Stimulated activated CD8-positive, alpha-beta memory T cell treated with anti-CD3 and anti-CD28 coated beads, Interleukin-12 subunit alpha, Interleukin-12 subunit beta, amount 100 ng/mL, for 24 hours (primary cell): ENCODE measurements around the gene CD70.
"Not testable (repeated sequence)": the region's sequence is repeated elsewhere in the genome, so short reads cannot be mapped to it uniquely, and the experiment has no call there.

Experiments
- DNase-seq: peaks from one replicate; pipeline ENCODE4 v3.0.0-alpha.2; 2020; ENCODE audit errors: extremely low read depth

Gene CD70

GRCh38 chr19:6570764-6571163, 20.2 kb downstream of the CD70 start:
- DNase-seq, result no peak

GRCh38 chr19:6568816-6569215, 22.1 kb downstream of the CD70 start:
- DNase-seq, result no peak

- no peak for DNase-seq
Observed at GRCh38 chr19:6568010-6568526, 22.9 kb downstream of the CD70 start.

- not testable (repeated sequence) for DNase-seq
Observed at GRCh38 chr19:6566727-6567126, 24.2 kb downstream of the CD70 start.

- DNase-seq, result no peak
Observed at GRCh38 chr19:6564393-6564792, 26.6 kb downstream of the CD70 start.

GRCh38 chr19:6562437-6562836, 28.5 kb downstream of the CD70 start:
- not testable (repeated sequence) for DNase-seq

- no peak for DNase-seq
Observed at GRCh38 chr19:6556480-6557195, 34.3 kb downstream of the CD70 start.

GRCh38 chr19:6556043-6556449, 34.9 kb downstream of the CD70 start:
- no peak for DNase-seq

GRCh38 chr19:6551607-6552450, 39.1 kb downstream of the CD70 start:
- DNase-seq, result peak; percentile 32

- DNase-seq, result no peak
Observed at GRCh38 chr19:6551091-6551490, 39.9 kb downstream of the CD70 start.

GRCh38 chr19:6550679-6551078, 40.3 kb downstream of the CD70 start:
- not testable (repeated sequence) for DNase-seq

GRCh38 chr19:6543866-6544347, 47.0 kb downstream of the CD70 start:
- DNase-seq, result no peak

- no peak for DNase-seq
Observed at GRCh38 chr19:6540918-6541689, 49.8 kb downstream of the CD70 start.

GRCh38 chr19:6539514-6539913, 51.4 kb downstream of the CD70 start:
- DNase-seq, result no peak
